PFSK-1 (cell line): ENCODE results near the gene GMEB2.

Source experiments
- FOXP2 ChIP-seq: optimal IDR thresholded peaks from 2 replicates; pipeline ENCODE3; 2011; ENCODE audit warnings: borderline replicate concordance, control low read depth, inconsistent platforms; ENCODE audit not compliant: insufficient read depth; ENCODE audit errors: extremely low read length, extremely low read depth
- POLR2AphosphoS5 ChIP-seq: IDR thresholded peaks from 2 replicates; pipeline ENCODE4 v1.6.1; 2012; ENCODE audit warnings: low read depth, mild to moderate bottlenecking, control low read depth, low read length, moderate library complexity
- SIN3A ChIP-seq: IDR thresholded peaks from 2 replicates; pipeline ENCODE4 v1.6.1; 2012; ENCODE audit warnings: mild to moderate bottlenecking, low read length, moderate library complexity, borderline replicate concordance; ENCODE audit not compliant: insufficient read depth
- TAF1 ChIP-seq: IDR thresholded peaks from 2 replicates; pipeline ENCODE4 v1.6.1; 2012; ENCODE audit warnings: low read length, control low read depth, borderline replicate concordance; ENCODE audit not compliant: insufficient read depth
- TF ChIP-seq, protein P1 (sequence below), 2 experiments: IDR thresholded peaks; 2 replicates each; pipeline versions ENCODE4 v1.6.1 to v1.8.0; 2011 to 2012; ENCODE audit warnings: low read depth in 2 of 2, low read length in 2 of 2, control low read depth in 1 of 2, inconsistent platforms in 1 of 2, mild to moderate bottlenecking in 1 of 2, moderate library complexity in 1 of 2; ENCODE audit not compliant: insufficient read depth in 1 of 2

Gene GMEB2

DNA sequence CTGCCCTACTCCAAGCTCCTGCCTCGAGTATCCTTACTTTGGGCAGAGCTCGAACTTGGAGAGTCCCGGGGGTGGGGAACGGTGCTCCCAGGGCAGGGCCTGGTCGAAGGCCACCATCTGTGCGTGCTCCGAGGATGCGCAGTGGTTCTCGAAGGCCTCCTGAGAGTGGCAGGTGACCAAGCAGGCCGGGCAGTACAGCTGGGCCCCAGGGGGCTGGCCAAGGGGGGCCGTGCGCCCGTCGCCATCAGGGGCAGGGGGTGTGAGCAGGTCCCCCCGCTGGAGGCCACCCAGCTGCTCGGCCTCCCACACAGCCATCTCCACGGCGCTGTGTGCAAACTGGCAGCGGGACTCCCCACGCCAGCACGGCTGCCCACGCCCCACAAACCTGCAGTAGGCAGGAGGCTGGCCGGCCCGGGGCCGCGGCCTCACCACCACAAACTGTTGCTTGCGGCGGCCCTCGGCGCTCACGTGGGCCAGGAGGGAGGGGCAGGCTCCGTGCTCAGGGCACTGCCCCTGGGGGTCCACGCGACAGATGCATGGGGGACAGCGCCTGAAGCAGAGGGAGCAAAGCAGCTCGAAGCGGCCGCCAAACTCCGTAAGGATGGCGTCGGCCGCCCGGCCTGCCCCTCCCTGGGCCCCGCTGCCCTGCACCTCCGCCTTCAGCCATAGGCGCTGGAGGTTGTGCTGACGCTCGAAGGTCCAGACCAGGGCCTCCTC lies 54.7 kb downstream of the GMEB2 start:
- TF ChIP-seq POLR2AphosphoS5, result no peak
- no peak for TF ChIP-seq SIN3A
- TF ChIP-seq FOXP2, result no peak
- TF ChIP-seq TAF1, result no peak
- TF ChIP-seq, protein P1, sequence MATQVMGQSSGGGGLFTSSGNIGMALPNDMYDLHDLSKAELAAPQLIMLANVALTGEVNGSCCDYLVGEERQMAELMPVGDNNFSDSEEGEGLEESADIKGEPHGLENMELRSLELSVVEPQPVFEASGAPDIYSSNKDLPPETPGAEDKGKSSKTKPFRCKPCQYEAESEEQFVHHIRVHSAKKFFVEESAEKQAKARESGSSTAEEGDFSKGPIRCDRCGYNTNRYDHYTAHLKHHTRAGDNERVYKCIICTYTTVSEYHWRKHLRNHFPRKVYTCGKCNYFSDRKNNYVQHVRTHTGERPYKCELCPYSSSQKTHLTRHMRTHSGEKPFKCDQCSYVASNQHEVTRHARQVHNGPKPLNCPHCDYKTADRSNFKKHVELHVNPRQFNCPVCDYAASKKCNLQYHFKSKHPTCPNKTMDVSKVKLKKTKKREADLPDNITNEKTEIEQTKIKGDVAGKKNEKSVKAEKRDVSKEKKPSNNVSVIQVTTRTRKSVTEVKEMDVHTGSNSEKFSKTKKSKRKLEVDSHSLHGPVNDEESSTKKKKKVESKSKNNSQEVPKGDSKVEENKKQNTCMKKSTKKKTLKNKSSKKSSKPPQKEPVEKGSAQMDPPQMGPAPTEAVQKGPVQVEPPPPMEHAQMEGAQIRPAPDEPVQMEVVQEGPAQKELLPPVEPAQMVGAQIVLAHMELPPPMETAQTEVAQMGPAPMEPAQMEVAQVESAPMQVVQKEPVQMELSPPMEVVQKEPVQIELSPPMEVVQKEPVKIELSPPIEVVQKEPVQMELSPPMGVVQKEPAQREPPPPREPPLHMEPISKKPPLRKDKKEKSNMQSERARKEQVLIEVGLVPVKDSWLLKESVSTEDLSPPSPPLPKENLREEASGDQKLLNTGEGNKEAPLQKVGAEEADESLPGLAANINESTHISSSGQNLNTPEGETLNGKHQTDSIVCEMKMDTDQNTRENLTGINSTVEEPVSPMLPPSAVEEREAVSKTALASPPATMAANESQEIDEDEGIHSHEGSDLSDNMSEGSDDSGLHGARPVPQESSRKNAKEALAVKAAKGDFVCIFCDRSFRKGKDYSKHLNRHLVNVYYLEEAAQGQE (IDR thresholded peaks at IDR 0.05; ENCODE audit: insufficient read depth in 1 of 2, low read depth in 2 of 2, low read length in 2 of 2), result no peak

DNA sequence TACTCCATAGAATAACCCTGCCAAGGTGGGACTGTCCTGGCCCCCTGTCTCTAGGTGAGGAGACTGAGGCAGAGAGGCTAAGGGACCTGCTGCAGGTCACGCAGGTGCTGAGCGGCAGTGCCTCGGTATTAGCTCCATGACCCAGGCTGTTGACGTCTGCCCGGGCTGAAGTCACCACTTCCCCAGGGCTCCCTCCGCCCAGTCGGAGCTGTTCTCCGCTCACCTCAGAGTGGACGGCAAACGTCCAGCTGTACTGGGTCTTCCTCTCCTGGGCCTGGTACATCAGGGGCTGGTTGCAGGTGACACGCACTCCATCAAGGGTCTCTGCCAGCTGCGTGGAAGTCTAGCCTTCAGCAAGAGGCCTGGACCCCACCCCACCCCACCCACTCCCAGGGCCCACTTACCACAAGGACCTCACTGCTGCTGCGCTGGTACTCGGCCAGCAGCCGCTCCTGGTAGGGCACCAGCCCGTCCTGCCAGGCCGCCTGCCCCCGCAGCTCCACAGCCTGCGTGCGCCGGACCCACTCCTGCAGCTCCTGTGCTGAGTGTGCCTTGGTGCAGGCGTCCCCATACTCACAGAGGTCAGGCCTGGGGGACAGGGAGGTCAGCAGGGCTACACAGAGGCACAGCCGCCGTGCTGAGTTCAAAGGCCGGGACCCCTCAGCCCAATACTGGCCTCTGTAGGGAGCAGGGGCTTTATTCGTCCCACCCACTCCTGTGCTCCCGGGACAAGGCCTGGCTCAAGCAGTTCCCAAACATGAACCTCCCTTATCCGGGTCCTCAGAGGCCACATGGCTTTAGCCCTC lies 56.4 kb downstream of the GMEB2 start:
- TF ChIP-seq POLR2AphosphoS5, result no peak

DNA sequence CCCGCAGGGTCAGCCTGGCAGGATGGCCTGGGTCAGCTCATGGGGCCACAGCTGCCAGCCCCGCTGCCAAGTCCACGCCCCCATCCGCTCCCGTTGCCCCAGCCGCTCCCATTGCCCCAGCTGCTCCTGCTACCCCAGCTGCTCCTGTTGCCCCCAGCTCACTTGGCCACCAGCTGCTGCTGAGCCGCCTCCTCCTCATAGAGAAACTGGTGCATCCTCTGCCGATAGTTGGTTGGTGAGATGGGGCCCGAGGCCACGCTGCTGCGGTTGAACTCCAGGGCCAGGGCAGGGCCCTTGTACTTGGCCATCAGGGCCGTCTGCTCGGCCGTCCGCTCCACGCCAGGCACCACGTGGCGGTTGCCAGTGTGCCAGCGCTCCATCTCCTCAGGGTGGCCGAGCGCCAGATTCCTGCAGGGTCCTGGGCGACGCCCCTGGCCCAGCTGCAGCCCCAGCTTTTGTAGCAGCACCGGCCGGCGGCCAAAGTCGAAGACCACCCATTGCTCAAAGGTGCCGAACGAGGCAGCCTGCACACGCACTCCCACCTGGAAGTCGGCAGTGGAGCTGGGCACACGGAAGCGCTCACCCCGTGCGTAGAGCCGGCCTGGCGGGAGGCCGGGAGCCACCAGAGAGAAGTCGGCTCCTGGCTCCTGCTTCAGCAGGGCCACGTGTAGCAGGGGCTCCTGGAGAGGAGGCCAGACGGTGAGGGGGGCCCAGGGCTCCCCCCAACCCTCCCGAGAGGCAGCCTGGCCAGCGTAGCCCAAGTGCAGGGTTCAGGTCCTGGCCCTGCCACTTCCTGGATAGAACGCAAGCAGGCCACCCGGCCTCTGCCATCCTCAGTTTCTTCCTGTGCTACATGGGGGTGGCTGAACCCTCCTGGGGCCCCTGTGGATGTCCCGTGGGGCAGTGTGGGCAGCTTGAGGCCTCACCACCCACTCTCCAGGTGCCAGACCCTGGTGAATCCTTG lies 57.6 kb downstream of the GMEB2 start:
- TF ChIP-seq SIN3A, result no peak
- no peak for TF ChIP-seq POLR2AphosphoS5
- TF ChIP-seq FOXP2, result no peak
- TF ChIP-seq, protein P1 (IDR thresholded peaks at IDR 0.05; ENCODE audit: insufficient read depth in 1 of 2, low read depth in 2 of 2, low read length in 2 of 2), result no peak

DNA sequence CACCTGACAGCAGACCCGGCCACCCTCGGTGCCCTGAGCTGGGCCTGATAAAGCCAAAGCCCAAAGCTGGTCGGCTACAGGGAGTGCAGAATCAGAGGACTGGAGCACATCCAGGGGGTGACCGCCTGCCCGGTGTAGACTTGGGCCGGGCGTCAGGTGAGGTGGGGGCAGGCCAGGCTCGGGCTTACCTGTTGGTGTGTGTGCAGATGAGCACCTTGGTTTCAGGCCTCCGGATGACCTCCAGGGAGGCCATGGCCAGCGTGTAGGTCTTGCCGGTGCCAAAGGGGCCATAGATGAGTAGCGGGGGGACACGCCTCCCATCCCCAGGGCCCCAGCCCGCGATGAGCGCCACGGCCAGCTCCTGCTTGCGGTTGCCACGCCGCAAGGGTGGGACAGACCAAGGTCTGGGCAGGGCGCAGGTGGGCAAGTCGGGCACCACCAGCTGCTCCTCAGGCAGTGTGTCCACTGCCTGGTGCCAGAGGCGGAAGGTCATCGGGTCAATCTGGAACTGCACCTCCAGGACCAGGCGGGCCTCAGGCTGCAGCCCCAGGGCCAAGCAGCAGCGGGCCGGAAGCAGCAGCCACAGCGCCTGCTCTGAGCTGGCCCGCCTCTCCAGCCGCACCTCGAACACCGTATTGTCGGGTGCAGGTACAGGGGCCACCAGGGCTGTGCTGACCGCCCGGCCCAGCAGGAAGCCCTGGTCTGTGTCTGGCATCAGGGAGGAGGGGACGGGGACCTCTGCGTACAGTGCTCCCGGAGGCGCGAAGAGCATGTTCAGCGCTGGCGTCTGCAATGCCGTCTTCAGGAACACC lies 58.5 kb downstream of the GMEB2 start:
- TF ChIP-seq TAF1 (no peak), FOXP2 (no peak), POLR2AphosphoS5 (no peak), SIN3A (no peak)
- TF ChIP-seq, protein P1 (IDR thresholded peaks at IDR 0.05; ENCODE audit: insufficient read depth in 1 of 2, low read depth in 2 of 2, low read length in 2 of 2), result no peak

DNA sequence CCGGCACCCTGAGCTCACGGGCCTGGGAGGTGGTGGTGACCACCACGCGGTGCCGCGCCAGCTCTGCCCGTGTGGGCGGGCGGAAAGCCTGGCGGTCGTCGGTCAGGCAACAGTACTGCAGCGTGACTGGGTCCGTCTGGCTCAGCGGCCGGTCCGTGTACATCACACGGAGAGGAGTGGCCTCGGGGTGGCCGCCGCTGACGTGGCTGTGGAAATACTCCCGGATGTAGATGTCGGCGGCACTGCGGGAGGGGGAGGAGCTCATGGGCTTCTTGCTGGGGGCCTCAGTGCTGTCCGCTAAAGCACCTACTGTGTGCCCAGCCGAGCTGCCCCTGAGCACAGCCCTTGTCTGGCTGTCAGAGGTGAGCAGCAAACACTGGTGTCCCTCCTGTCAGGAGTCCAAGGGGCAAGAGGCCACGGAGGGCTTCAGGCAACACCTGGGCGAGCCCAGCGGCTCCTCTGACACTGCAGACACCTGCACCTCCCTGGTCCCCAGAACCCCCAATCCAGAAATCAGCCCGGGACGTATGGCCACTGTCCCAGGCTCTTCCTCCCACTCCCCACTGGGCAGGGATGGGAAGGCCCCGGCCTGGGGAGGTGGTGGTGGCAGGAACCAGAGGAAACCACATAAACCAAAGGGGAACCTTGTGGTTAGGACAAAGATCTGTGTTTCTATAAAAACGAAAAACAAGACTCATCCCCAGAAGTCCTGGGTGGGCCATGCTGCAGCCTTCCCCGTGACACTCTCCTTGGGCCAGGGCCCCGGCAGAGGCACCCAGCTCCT lies 59.3 kb downstream of the GMEB2 start:
- TF ChIP-seq TAF1 (no peak), SIN3A (no peak), FOXP2 (no peak), POLR2AphosphoS5 (no peak)
- TF ChIP-seq, protein P1 (IDR thresholded peaks at IDR 0.05; ENCODE audit: insufficient read depth in 1 of 2, low read depth in 2 of 2, low read length in 2 of 2), result no peak
